Right ventricle myocardium inferior (tissue), 1 donor: Measurements from ENCODE around the gene CNPY2. TPM values are rescaled to one million over a fixed set of nuclear protein-coding genes. Genes with fewer than 3 reads are reported as not detected.
A peak's percentile ranks its signal among the peaks of the same experiment; 100 is the strongest.
"Not testable (repeated sequence)": the region's sequence is repeated elsewhere in the genome, so short reads cannot be mapped to it uniquely, and the experiment has no call there.

Source experiments
- ATAC-seq: fragments of 200-7000 bp; cut with Tn5 transposase; one replicate; pipeline ENCODE4 v1.9.1; 2020; ENCODE audit warnings: mild to moderate bottlenecking, moderate library complexity
- DNase-seq: peaks from one replicate; pipeline ENCODE4 v3.0.0; 2021; ENCODE audit errors: missing footprints
- intact Hi-C: fragments of 100-400 bp; cut with DNase I; formaldehyde crosslinking; loops from one replicate; pipeline ENCODE4 v1.11.0; 2022
- total RNA-seq: library from RNA; stranded (reverse); fragmentation: NEBNext Ultra II Directional; extraction: Animal tissue kit (Norgen Biotek cat#: 25700); gene quantifications from one replicate; pipeline ENCODE4 v1.2.1, GENCODE V29; 2021
- donor health status: DM: no; HTN: yes; CAD: no; lungs with severe emphysema.

CNPY2 gene
- total RNA-seq, 1 donor from 2014 or later: 36.5 TPM

DNA sequence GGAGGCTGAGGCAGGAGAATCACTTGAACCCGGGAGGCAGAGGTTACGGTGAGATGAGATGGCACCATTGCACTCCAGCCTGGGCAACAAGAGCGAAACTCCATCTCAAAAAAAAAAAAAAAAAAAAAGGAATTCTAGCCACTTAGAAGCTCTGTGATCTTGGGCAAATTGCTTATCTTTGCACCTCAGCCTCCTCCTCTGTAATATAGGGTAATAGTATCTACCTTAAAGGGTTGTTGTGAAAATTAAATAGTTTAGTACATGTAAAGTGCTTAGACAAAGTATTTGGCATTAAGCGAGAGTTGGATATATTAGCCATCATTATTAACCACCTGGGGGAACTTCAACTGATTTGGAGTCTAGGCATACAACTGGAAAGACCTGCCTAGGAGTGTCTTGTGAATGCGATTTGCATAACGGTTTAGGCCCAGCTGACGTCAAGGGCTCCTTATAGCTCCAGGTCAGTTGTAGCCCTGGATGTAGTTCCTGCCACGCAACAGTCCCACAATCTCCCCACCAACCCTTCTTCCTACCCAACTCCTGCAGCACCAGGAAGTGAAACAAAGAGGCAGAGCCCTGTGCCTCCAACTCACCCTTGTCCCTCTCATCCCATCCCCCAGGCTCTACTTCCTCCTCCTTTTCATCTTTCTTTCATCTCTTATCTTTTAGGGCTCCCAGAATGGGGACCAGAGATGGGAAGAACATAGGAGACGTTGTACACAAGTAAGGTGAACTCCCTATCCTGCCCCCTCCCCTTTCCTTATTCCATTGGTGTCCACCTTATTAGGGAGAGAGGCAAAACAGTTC, 20.8 kb upstream of the CNPY2 start:
- ATAC-seq (no peak), DNase-seq (no peak)
- intact Hi-C loops: no loop called here

DNA sequence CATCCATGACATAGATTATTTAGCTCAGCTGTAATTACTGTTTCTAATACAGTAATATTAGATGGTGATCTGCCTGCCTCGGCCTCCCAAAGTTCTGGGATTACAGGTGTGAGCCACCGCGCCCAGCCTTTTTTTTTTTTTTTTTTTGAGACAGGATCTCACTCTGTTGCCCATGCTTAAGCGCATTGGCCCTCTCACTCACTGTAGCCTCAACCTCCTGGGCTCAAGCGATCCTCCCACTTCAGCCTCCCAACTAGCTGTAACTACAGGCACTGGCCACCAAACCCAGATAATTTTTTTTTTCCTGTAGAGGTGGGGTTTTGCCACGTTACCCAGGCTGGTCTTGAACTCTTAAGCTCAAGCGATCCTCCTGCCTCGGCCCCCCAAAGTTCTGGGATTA, 19.7 kb upstream of the CNPY2 start:
- intact Hi-C loops, ATAC-seq, DNase-seq: not testable (repeated sequence)

DNA sequence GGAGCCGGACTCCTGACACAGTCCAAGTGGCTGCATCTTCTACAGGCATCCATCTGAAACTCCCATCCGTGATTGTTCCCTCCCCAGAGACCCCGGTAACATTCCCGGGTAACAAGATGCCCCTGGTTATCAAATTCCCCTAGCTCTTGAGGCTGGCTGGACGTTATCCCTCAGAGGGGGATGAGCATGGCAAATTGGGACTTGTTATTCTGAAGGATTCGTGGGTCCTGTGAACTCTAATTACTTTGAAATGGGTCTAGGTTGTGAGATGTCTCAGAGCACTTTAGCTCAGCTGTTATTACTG, 18.7 kb upstream of the CNPY2 start:
- intact Hi-C loops: no loop called here
- ATAC-seq (no peak), DNase-seq (no peak)

DNA sequence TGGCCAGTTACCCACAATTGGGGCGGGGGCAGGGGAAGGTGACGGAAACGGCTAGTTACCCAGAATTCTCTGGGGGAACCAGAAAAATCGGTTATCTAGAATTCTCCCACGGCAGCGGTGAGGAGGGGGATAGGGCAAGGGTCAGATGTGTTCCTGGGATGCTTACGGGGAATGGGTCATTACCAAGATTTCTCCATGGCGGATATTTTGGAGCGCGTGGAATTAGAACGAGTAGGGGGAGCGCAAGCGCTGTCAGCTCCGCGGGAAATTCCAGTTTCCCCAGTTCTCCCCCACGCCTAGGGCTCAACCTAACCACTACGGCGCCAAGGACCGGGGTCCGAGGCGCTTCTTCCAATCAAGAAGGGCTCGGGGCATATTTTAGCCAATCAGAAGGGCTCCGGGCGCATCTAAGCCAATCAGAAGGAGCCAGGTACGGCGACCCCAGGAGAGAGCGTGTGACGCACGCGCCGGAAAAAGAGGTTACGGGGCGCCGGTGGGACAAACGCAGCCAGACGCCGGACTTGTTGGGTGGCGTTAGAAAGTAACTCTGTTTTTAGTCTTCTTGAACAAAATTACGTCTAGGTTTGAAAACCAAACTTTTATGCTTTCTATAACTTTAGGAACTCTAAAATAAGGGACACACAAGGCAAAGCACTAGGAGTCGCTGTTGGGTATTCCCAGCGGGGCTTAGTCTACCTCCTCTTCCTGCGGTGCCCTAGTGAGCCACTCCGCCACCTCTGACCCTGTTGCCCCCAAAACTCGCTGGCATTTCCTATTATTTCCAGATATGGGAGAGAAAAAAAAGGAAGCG, 18.1 kb upstream of the CNPY2 start, which contains the start of gene PAN2:
Gene PAN2, minus strand, starts transcription at position 322 of the 811 bp plus-strand sequence. CDS start 906 bp downstream, outside the sequence.
- peak; percentile 97 for DNase-seq
- ATAC-seq: peak; percentile 99
- intact Hi-C loops: no loop called here

DNA sequence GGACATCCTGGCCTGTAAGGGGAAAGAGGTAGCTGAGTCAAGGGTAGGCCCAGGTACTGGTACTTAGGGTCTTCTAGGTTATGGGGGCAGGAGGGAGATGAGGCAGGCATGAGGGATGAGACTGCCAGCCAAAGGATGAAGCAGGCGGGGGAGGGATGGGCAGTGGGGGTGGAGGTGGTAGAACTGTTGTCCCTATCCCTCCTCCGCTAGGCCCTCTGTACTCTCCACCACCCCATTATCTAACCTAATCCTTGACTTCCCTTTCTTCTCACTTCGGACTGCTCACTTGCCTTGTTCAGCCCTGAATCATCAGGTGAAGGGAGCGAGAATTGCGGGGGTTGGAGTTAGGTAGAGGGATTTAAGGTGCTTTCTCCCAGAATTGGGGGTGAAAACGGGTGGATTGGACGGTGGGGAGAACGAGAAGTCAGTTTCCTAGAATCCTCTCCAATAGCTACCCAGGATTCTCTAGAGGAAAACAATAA, 17.4 kb upstream of the CNPY2 start:
- DNase-seq (no peak), ATAC-seq (no peak)
- intact Hi-C loops: no loop called here

DNA sequence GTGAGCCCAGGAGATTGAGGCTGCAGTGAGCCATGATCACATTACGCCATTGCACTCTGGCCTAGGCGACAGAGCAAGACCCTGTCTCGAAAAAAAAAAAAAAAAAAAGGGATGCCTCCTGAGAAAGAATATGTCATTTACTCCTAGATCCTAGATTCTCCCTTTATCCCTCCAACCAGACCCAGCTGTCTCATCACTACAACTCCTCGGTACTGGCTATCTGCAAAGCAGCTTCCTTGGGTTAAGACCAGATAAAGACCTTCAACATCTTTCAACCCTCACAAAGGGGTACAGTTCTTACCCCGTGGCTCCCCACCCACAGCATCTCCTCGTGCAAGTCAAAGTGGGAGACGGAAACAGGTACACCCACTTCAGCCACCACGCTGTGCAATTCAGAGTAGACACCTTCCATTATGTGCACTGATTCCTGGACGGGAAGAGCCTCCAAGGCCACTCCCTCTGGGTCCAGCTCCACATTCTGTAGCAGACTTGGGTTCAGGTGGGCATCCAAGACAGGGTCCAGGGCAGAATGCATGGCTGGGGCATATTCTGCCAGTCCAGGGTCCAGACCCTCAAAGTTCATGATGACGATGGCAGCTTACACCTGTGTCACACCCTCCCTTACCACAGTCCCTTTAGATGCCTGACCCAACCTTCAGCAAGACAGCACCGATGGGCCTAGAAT, 16.9 kb upstream of the CNPY2 start:
- intact Hi-C loops: no loop called here
- ATAC-seq: no peak

DNA sequence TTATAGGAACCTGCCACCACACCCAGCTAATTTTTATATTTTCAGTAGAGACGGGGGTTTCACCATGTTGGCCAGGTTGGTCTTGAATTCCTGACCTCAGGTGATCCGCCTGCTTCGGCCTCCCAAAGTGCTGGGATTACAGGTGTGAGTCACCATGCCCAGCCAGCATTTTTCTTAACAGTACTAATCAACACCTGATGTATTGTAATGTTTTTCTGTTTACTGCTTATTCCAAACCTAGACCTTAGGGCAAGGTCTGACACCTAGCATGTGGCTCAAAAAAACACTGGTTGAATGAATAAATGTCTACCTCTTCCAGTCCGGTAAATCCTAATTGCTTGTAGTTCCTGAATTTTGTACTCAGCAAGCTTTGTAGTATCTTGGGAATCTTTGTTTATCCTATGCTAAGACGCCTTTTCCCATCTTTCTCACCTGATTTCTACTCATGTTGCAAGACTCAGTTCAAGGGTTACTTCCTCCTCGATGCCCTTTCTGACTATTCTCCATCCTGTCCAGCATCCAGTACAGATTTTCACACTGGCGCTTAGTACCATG, 15.2 kb upstream of the CNPY2 start:
- no peak for ATAC-seq
- no peak for DNase-seq
- intact Hi-C loops: no loop called here

More for the DNA sequence above, 16.9 kb upstream of the CNPY2 start:
- no peak for DNase-seq

DNA sequence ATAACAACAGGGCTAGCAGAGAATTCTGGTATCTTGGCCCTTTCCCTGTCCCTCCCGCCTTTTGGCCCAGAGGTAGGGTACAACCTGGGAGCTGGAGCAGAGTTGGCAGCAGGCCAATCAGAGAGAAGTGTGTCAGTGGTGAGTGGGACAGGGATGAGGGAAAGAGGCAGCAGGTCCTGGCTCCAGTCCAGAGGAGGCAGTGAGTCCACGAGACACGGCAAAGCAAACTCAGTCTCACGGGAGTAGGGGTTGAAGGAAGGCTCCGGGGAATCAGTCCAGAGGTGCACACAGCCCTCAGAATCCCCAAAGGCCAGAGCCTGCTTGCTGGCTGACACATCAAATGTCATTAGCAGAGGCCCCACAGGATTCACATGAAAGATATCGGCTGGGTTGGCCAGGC, 10.7 kb upstream of the CNPY2 start:
- ATAC-seq (no peak), DNase-seq (no peak)
- intact Hi-C loops: no loop called here

DNA sequence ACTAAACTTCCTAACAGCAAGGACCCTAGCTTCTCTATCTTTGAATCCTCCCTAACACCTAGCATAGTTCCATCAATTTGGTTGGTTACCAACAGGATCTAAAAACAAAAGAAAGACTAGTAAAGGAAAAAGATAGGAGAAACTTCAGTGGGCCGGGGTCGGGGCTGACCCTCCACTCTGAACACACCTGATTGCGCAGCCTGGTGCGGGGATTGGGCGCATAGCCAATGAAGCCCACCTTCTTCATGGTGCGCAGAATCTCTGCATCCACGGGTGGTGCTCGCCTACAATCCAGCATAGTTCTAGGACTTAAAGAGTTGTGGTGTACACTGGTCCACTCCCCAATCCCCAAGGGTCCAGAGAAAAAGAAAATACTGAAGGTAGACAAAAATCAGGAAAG, 10.3 kb upstream of the CNPY2 start:
- intact Hi-C loops: no loop called here
- ATAC-seq: no peak
- DNase-seq: no peak

DNA sequence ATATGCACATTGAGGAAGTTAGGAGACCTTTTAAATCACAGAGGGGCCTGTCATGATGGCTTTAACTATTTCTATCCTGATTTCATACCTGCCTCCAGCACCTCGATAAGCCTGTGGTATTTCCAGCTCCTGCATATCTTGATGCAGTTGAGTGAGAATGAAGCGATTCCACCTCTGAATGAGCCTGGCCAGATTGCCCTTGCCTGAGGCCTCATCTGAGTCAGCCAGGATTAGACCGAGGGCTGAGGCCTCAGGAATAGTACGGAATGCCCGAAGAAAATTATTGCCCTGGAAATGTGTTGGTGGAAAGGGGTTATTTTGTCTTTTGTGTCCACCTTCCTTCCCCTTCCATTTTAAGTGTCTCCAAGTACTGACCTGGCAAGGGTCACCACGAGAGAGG, 8.4 kb upstream of the CNPY2 start:
- ATAC-seq (no peak), DNase-seq (no peak)
- intact Hi-C loops: no loop called here

DNA sequence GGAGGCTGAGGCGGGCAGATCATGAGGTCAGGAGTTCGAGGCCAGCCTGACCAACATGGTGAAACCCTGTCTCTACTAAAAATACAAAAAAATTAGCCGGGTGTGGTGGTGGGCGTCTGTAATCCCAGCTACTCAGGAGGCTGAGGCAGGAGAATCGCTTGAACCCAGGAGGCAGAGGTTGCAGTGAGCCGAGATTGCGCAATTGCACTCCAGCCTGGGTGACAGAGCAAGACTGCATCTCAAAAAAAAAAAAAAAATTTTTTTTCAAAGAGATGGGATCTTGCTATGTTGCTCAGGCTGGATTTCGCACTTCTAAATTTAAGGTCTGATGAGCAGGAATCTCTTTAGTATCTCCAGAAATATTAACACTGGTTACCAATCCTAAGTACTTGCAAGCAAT, 5.8 kb upstream of the CNPY2 start:
- ATAC-seq, DNase-seq, intact Hi-C loops: not testable (repeated sequence)

DNA sequence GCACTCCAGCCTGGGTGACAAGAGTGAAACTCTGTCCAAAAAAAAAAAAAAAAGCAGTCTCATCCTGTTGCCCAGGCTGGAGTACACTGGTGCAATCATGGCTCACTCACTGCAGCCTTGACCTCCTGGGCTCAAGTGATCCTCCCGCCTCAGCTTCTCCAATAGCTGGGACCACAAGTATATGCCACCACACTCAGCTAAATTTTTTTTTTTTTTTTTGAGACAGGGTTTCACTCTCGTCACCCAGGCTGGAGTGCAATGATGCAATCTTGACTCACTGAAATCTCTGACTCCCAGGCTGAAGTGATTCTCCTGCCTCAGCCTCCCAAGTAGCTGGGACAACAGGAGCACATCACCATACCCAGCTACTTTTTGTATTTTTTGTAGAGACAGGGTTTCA, 5.2 kb upstream of the CNPY2 start:
- ATAC-seq (no peak), DNase-seq (no peak)
- intact Hi-C loops: no loop called here

DNA sequence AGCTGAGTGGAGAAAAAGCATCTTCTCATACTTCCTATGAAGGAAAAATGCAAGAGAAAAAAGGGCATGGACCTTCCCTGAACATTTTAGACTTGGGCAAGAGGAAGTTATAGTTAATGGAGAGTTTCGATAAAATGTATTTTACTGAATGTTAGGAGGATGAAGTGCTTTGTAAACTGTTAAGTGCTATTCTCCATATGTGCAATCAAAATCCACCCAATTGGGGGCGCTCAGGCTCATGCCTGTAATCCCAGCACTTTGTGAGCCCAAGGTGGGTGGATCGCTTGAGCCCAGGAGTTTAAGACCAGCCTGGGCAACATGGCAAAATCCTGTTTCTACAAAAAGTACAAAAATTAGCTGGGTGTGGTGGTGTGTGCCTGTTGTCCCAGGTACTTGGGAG, 1.9 kb upstream of the CNPY2 start:
- ATAC-seq (no peak), DNase-seq (no peak)
- intact Hi-C loops: no loop called here

DNA sequence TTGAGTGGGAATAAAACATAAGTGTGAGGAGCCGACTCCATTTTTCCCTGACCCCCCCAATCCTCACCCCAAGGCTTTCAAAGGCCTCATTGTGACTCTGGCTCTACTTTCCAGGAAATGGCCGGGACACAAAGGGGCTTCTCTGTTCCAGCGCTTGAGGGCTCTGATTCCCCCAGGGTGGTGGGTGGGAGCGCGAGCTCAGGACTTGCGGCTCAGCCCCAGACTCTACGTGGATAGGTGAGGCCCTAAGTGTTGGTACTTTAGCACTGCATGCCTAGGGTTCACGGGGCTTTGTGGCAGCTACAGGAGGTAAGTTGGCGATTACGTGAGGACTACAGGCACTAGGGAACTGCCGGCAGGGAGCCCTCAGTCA, 553 bp downstream of the CNPY2 start:
- no peak for DNase-seq
- no peak for ATAC-seq
- intact Hi-C loops: no loop called here

DNA sequence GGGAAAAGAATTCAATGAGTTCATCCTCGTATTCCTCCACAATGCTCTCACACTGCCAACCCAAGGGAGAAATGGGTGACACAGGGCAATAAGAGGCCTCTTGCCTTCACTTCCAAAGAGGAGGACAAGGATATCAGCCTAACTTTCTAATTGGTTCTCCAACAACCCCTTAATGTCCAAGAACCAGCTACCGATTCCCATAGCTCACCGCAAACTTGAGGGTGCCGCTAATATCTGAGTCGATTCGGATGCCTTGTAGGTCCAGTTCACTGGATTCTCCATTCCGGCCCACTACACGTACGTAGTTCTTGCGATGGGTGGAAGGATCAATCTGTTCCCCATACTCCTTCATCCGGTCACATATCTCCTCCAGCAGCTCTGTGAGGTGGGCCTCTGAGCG, 4.8 kb downstream of the CNPY2 start:
- intact Hi-C loops: no loop called here
- ATAC-seq: no peak
- DNase-seq: no peak

DNA sequence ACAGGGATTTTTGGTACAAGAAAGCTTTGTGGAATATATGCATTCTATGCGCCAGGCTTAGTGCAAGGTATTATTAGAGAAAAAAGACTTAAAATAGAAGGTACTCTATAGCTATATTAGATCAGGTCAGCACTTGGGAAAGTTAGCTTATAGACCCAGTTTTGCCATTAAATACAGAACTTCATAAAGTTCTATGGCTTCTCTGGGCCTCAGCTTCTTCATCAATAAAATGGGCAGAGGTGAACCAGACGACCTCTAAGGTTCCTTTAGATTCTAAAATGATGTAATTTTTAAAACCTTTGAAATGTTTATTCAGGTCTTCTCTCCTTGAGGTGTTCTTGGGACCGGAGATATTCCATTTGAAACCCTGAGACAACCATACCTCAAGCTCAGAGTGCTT, 7.1 kb downstream of the CNPY2 start:
- ATAC-seq (no peak), DNase-seq (no peak)
- intact Hi-C loops: no loop called here

DNA sequence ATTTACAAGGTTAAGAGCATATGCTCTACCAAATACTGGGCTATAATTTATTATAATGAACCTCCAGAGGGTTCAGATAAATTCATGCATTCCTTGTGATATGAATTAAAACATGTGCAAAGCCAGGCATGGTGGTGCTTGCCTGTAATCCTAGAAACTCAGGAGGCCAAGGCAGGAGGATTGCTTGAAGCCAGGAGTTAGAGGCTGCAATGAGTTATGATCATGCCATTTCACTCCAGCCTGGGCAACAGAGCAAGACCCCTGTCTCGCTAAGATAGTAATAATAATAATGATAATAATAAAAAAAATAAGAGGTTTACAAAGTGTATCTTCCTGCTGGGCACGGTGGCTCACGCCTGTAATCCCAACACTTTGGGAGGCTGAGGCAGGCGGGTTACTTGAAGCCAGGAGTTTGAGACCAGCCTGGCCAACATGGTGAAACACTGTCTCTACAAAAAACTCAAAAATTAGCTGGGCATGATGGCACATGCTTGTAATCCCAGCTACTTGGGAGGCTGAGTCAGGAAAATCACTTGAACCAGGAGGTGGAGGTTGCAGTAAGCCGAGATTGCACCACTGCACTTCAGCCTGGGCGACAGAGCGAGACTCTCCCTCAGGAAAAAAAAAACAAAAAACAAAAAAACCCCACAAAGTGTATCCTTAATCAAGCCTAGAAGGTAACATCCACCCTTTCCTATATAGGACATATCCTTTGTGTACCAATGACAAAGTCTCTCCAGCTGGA, 8.4 kb downstream of the CNPY2 start:
- DNase-seq (no peak), ATAC-seq (no peak)
- intact Hi-C loops: no loop called here

DNA sequence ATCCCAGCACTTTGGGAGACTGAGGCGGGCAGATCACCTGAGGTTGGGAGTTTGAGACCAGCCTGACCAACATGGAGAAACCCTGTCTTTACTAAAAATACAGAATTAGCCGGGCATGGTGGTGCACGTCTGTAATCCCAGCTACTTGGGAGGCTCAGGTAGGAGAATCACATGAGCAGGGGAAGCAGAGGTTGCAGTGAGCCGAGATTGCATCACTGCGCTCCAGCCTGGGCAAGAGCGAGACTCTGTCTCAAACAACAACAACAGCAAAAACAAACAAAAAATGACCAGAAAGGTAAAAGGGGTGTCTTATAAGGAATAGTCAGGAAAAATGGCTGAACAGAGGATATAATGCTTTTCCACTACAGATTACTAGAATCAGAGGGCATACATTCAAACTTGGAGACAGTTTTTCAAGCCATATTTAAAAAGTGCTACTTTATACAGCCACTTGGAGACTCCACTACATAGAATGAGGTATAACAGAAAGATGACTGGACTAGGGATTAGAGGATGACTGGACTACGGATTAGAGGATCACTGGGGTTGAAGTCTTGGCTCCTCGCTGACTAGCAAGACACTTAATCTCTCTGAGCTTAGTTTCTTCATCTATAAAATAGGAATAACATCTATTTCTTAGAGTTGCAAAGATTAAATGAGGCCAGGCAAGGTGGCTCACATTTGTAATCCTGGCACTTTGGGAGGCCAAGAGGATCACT, 10.8 kb downstream of the CNPY2 start:
- DNase-seq (no peak), ATAC-seq (no peak)
- intact Hi-C loops: no loop called here
